WI38 (cell line): ENCODE results near the gene ROR1.

Source experiments
- H3K4me3 ChIP-seq: 2 replicates; pipeline ENCODE4 v1.5.1; 2011; ENCODE audit warnings: low read depth, mild to moderate bottlenecking, control low read depth, low read length
- TF ChIP-seq, protein P1 (sequence below): IDR thresholded peaks from 2 replicates; pipeline ENCODE4 v1.5.1; 2012; ENCODE audit warnings: low read depth, mild to moderate bottlenecking, control low read depth, low read length

ROR1 gene

DNA sequence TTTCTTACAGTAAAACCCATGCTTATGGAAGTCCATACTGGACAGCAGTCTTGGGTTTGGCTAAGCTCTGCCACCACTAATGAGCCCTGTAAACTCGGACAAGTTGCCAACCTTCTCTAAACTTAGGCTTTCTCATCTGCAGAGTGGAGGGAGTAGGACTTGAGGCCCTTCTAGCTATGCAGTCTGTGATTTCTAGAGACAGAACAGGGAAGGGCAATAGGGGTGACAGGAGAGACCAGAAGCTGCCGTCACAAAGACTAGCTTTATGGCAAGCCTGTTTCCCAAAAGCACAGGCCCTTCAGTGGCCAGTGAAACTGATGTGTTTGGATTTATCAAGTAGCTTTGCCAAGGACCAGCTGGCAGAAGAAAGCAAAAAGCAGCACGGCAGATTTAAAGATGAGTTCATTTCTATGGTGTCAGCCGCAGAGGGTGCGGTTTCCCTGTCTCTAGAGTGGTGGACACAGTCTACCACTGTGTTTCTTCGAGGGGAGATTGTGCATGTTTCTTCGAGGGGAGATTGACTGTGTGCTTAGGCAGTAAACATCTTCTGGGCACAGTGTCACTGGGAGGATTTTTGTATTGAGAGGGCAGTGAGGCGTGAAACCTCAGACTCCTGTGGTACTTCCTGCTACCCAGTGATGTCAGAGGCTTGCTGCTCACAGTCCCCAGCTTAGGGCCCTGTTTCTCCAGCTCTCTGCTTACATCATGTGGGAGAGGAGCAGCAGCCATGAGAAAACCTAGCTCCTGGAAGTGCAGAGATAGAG is 119.0 kb downstream of the ROR1 start:
- H3K4me3 ChIP-seq = no peak overlapping the region
- TF ChIP-seq, protein P1, sequence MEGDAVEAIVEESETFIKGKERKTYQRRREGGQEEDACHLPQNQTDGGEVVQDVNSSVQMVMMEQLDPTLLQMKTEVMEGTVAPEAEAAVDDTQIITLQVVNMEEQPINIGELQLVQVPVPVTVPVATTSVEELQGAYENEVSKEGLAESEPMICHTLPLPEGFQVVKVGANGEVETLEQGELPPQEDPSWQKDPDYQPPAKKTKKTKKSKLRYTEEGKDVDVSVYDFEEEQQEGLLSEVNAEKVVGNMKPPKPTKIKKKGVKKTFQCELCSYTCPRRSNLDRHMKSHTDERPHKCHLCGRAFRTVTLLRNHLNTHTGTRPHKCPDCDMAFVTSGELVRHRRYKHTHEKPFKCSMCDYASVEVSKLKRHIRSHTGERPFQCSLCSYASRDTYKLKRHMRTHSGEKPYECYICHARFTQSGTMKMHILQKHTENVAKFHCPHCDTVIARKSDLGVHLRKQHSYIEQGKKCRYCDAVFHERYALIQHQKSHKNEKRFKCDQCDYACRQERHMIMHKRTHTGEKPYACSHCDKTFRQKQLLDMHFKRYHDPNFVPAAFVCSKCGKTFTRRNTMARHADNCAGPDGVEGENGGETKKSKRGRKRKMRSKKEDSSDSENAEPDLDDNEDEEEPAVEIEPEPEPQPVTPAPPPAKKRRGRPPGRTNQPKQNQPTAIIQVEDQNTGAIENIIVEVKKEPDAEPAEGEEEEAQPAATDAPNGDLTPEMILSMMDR = no peak

DNA sequence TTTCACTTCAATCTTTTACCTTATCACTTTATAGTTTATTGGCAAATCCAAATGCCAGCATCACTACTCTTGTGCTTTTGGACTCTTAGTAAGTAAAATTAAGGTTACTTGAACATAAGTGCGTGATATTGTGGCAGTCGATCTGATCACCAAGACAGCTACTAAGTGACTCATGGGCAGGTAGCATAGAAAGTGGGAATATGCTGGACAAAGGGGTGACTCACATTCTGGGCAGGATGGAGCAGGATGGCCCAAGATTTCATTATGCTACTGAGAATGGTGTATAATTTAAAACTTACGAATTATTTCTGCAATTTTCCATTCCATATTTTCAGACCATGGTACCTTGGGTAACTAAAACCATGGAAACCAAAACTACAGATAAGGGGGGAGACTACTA is 120.2 kb downstream of the ROR1 start:
- TF ChIP-seq, protein P1 = no peak
- H3K4me3 ChIP-seq = no peak overlapping the region

DNA sequence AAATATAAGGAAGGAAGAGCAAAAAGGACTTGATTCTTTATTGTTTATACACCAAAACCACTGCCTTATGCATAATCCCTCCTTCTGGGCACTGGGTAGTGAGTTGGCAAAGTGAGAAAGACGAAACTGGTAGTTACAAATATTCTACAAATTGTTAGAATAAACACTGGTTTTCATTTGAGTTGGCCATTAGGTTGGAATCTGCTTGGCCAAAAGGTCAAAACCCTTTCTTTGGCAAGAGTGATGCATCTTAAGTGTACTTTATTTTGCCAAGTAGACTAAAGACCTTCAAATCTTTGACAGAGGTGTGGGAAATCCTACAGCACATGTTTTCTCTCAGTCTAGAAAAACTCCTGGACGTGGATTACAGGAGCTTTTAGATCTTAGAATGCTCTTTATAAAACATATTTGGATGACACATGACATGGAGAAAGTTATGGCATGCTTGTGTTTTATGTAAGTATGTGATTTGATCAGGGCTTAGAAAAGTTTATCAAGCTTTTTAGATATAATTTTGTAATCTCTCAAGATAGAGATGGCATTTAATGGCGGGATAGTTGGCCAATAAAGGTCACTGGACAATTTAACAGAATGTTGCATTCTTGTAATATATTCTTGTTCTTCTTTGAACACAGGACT is 120.9 kb downstream of the ROR1 start:
- TF ChIP-seq, protein P1 = no peak

DNA sequence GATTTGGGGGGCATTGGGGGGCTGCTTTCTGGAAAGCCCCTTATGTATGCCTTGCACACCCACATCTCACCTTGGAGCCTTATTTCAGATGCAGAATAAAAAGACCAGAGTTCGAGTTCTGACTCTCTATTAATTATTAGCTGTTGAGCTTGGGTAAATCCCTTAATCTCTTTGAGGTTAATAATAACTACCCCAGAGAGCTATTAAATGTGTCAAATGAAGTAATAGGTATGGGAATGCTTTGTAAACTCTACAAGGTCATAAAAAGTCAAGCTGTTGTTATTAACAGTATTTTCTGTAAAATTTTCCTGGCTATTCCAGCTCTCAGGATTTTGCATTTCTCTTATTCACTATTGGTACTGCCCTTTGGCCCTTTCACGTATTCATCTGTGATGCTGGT is 122.9 kb downstream of the ROR1 start:
- TF ChIP-seq, protein P1 = no peak
- H3K4me3 ChIP-seq = no peak overlapping the region

More for the DNA sequence above, 120.9 kb downstream of the ROR1 start:
- H3K4me3 ChIP-seq = no peak overlapping the region

DNA sequence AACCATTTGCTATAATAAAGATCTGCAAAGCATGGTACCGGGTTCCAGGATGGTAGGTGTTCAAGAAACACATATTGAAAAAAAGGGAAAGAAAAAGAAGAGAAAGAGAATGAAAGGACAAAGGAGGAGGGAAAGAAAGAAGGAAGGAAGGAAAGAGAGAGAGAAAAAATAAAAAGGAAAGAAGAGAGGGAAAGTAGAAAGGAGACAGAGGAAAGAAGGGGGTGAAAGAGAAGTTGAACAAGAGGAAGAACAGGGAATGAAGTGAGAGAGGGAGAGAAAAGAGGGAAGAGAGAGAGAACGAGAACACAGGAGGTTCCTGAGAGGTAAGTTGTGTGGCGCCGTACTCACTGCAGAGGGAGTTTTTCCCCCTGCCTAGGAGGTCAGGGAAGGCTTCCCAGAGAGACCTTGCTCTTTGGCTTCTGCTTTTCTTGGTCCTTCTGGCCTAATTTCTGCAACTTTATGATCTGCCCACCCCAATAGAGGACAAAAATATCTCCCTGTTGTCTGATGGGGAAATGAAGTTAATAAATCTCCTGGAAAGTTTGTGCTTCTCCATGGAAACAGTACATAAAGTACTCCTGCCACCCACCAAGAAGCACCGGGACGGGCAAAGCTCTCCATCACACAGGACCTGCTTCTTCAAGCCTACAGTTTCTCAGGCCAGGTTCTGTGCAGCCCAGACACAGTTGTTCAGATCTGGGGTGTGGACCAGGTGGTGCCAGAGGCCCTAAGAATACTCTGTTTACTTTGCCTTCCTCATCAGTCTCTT is 124.8 kb downstream of the ROR1 start:
- TF ChIP-seq, protein P1 = no peak

DNA sequence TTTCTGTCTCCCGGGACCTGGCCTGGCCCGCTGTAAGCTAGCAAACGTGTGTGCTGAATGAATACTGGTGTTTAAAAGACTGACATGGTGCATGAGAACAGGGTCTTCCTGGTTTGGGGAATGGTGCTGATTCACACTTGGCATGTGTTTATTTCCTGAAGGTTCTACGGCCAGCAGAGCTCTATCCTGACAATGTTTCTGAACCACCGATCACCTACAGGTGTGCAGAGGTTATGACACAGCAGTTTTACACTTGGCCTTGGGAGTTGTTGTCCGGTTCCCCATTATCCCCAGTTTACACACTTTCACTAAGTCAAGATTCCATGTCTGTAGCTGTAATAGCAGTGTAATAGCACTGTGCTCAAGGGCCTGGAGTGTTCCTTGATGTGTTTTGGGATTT is 127.3 kb downstream of the ROR1 start:
- H3K4me3 ChIP-seq = no peak overlapping the region
- TF ChIP-seq, protein P1 = no peak

More for the DNA sequence above, 124.8 kb downstream of the ROR1 start:
- no peak overlapping the region for H3K4me3 ChIP-seq
